Effector memory CD8-positive, alpha-beta T cell (primary cell): ENCODE measurements around the gene GPR176.
A peak's percentile ranks its signal among the peaks of the same experiment; 100 is the strongest.

Experiments
- ATAC-seq: fragments of 150-1000 bp; cut with Tn5 transposase; replicated peaks from 2 replicates; pipeline ENCODE4 v1.10.0; 2021; ENCODE audit warnings: mild to moderate bottlenecking, moderate library complexity
- DNase-seq, 3 experiments: peaks; one replicate each; pipeline ENCODE4 v3.0.0; 2021
- H3K27ac Mint-ChIP-seq, 2 donors: one replicate each; pipeline ENCODE4 v1.8.0; 2022; ENCODE audit warnings: mild to moderate bottlenecking in 2 of 2, mixed read lengths in 2 of 2, moderate library complexity in 2 of 2
- H3K27me3 Mint-ChIP-seq, 2 donors: one replicate each; pipeline ENCODE4 v1.8.0; 2022; ENCODE audit warnings: mixed read lengths in 2 of 2
- H3K36me3 Mint-ChIP-seq: one replicate; pipeline ENCODE4 v1.8.0; 2022; ENCODE audit warnings: mild to moderate bottlenecking, moderate library complexity, mixed read lengths; ENCODE audit not compliant: insufficient read depth
- H3K4me1 Mint-ChIP-seq, 2 donors: one replicate each; pipeline ENCODE4 v1.8.0; 2022; ENCODE audit warnings: low read depth in 2 of 2, mixed read lengths in 2 of 2
- H3K4me3 Mint-ChIP-seq, 2 donors: one replicate each; pipeline ENCODE4 v1.8.0; 2022; ENCODE audit warnings: mild to moderate bottlenecking in 2 of 2, mixed read lengths in 2 of 2, moderate library complexity in 2 of 2
- H3K9me3 Mint-ChIP-seq, 2 donors: one replicate each; pipeline ENCODE4 v1.8.0; 2022; ENCODE audit warnings: mixed read lengths in 2 of 2

GPR176 gene

GRCh38 chr15:39770748-39771689, 149.0 kb downstream of the GPR176 start:
- Mint-ChIP-seq H3K27me3 (no peaks in the 10 kb centered on the region), H3K9me3 (no peaks in the 10 kb centered on the region), H3K27ac (peak overlapping the region in 1 of 2 donors; percentile 9), H3K4me3 (no peak overlapping the region), H3K36me3 (peaks cover 5% of the 10 kb centered on the region), H3K4me1 (peaks cover 0 to 7% of the 10 kb centered on the region in 2 donors)
- DNase-seq (no peak), ATAC-seq (no peak)

DNA sequence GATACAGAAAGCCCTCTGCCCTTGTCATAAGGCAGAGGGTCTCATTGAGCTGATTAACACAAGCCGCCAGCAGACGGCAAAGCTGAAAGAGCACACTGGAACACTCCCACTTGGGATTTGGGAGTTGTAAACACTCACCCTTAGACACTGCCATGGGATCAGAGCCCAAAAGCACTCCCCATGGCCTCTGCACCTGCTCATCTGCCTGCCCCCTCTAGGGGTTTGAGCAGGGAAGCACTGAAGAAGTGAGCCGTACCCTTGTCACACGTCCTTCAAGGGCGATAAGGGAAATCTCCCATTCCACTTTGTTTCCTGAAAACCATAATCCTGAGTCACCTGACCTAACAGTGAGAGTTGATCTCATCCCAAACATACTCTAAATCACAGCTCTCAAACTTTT, 152.1 kb downstream of the GPR176 start:
- no peak overlapping the region for H3K4me3 Mint-ChIP-seq
- H3K4me1 Mint-ChIP-seq = peaks cover 0 to 4% of the 10 kb centered on the region in 2 donors
- H3K36me3 Mint-ChIP-seq = no peaks in the 10 kb centered on the region
- DNase-seq (no peak), ATAC-seq (no peak)
- no peak overlapping the region for H3K27ac Mint-ChIP-seq
- H3K27me3 Mint-ChIP-seq = no peaks in the 10 kb centered on the region
- no peaks in the 10 kb centered on the region for H3K9me3 Mint-ChIP-seq

DNA sequence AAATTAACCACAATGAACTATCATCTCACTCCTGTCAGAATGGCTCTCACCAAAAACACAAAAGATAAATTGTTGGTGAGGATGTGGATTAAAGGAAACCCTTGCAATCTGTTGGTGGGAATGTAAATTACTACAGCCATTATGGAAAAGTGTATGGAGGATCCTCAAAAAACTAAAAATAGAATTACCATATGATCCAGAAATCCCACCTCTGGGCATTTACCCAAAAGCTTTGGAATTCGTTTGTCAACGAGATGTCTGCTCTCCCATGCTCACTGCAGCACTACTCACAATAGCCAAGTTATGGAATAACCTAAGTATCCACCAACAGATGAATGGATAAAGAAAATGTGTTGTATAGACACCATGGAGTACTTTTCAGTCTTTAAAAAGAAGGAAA, 159.1 kb downstream of the GPR176 start:
- H3K9me3 Mint-ChIP-seq = no peaks in the 10 kb centered on the region
- no peaks in the 10 kb centered on the region for H3K36me3 Mint-ChIP-seq
- no peaks in the 10 kb centered on the region for H3K4me1 Mint-ChIP-seq
- no peak overlapping the region for H3K27ac Mint-ChIP-seq
- H3K4me3 Mint-ChIP-seq = no peak overlapping the region
- no peaks in the 10 kb centered on the region for H3K27me3 Mint-ChIP-seq
- no peak for DNase-seq
- no peak for ATAC-seq

GRCh38 chr15:39756806-39757522, 163.1 kb downstream of the GPR176 start:
- Mint-ChIP-seq H3K4me1 (no peaks in the 10 kb centered on the region), H3K27me3 (no peaks in the 10 kb centered on the region), H3K9me3 (no peaks in the 10 kb centered on the region), H3K4me3 (no peak overlapping the region), H3K27ac (no peak overlapping the region), H3K36me3 (no peaks in the 10 kb centered on the region)
- ATAC-seq (peak; percentile 32), DNase-seq (peak; percentile 33 to 45 (median 41))

DNA sequence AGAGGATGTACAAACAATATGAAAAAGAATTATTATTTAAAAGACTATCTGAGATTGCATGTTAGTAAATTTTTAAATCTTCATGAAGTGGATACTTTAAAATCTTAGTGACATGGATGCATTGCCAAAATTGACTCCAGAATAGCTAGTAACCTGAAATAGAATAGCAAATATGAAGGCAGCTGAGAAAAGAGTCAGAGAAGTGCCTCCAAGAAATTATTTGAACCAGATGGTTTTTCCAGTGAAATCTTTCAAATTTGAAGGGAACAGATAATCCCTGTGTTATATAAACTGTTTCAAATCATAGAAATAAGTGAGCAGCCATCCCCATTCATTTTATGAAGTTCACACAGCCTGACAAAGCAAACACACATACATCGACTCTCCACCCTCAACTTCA, 167.1 kb downstream of the GPR176 start:
- DNase-seq (no peak), ATAC-seq (no peak)
- Mint-ChIP-seq H3K27me3 (no peaks in the 10 kb centered on the region), H3K4me3 (no peak overlapping the region), H3K36me3 (no peaks in the 10 kb centered on the region), H3K4me1 (no peaks in the 10 kb centered on the region), H3K27ac (no peak overlapping the region), H3K9me3 (no peaks in the 10 kb centered on the region)

DNA sequence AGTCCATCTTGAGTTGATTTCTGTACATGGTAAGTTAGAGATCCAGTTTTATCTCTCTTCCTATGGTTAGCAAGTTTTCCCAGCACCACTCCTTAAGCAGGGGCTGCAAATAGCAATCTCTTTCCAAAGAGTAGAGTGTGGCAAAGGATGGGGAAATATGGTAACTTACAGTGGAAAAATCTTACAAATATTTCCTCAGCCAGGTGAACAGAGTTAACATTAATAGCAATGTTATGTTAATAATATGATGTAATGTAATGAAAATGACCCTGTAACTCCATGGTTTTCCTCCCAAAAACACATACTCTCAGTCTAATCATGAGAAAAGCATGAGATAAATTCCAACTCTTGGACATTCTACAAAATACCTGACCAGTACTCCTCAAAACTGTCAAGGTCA, 167.8 kb downstream of the GPR176 start:
- H3K27ac Mint-ChIP-seq = no peak overlapping the region

More for the DNA sequence above, 167.8 kb downstream of the GPR176 start:
- Mint-ChIP-seq H3K9me3 (no peaks in the 10 kb centered on the region), H3K4me1 (no peaks in the 10 kb centered on the region), H3K4me3 (no peak overlapping the region), H3K27me3 (no peaks in the 10 kb centered on the region), H3K36me3 (no peaks in the 10 kb centered on the region)
- no peak for ATAC-seq
- no peak for DNase-seq
